Loucy (cell line): ENCODE results near the gene FAF1.
"Not testable (repeated sequence)": the region's sequence is repeated elsewhere in the genome, so short reads cannot be mapped to it uniquely, and the experiment has no call there.

ENCODE experiments used
- H2AFZ ChIP-seq: fragments of 200-600 bp; sonication (generic); 2 replicates; pipeline ENCODE4 v1.6.0; 2016; ENCODE audit warnings: antibody characterized with exemption, mild to moderate bottlenecking, low read length, moderate library complexity
- H3F3A ChIP-seq: fragments of 200-600 bp; 2 replicates; pipeline ENCODE4 v1.6.0; 2016; ENCODE audit warnings: antibody characterized with exemption, low read depth, mild to moderate bottlenecking
- H3K27me3 ChIP-seq: fragments of 200-600 bp; sonication (generic); 2 replicates; pipeline ENCODE4 v1.6.1; 2014; ENCODE audit warnings: low read length, mild to moderate bottlenecking; ENCODE audit not compliant: insufficient read depth, poor library complexity, severe bottlenecking
- H3K36me3 ChIP-seq: fragments of 200-600 bp; sonication (generic); 2 replicates; pipeline ENCODE4 v1.6.1; 2016; ENCODE audit warnings: low read length; ENCODE audit not compliant: insufficient read depth
- H3K4me1 ChIP-seq: fragments of 200-600 bp; sonication (generic); 2 replicates; pipeline ENCODE4 v1.5.1; 2014; ENCODE audit warnings: low read length, mild to moderate bottlenecking; ENCODE audit not compliant: insufficient read depth, poor library complexity, severe bottlenecking
- H3K4me2 ChIP-seq: fragments of 200-600 bp; sonication (generic); 2 replicates; pipeline ENCODE4 v1.6.0; 2014; ENCODE audit warnings: antibody characterized with exemption, low read length, low read depth, mild to moderate bottlenecking; ENCODE audit not compliant: poor library complexity, severe bottlenecking
- H3K4me3 ChIP-seq: fragments of 200-600 bp; sonication (generic); 2 replicates; pipeline ENCODE4 v1.5.1; 2014; ENCODE audit warnings: low read length, mild to moderate bottlenecking, mixed read lengths; ENCODE audit not compliant: poor library complexity, severe bottlenecking
- H3K79me2 ChIP-seq: fragments of 200-600 bp; sonication (generic); 2 replicates; pipeline ENCODE4 v1.6.1; 2014; ENCODE audit warnings: low read length; ENCODE audit not compliant: insufficient read depth
- H3K9ac ChIP-seq: fragments of 200-600 bp; sonication (generic); 2 replicates; pipeline ENCODE4 v1.6.0; 2014; ENCODE audit warnings: mild to moderate bottlenecking, low read depth, low read length, moderate library complexity; ENCODE audit not compliant: poor library complexity, severe bottlenecking
- H3K9me2 ChIP-seq: fragments of 200-600 bp; sonication (generic); replicated peaks from 2 replicates; pipeline ENCODE4 v1.6.1; 2016; ENCODE audit warnings: low read depth, low read length, mixed read lengths
- H3K9me3 ChIP-seq: fragments of 200-600 bp; sonication (generic); 2 replicates; pipeline ENCODE4 v1.6.1; 2014; ENCODE audit warnings: mild to moderate bottlenecking, antibody characterized with exemption, low read length, low read depth; ENCODE audit not compliant: insufficient read depth
- H4K20me1 ChIP-seq: fragments of 200-600 bp; sonication (generic); 2 replicates; pipeline ENCODE4 v1.6.0; 2014; ENCODE audit warnings: antibody characterized with exemption, low read length, mild to moderate bottlenecking; ENCODE audit not compliant: insufficient read depth, poor library complexity, severe bottlenecking
- EZH2phosphoT487 ChIP-seq: fragments of 200-600 bp; IDR thresholded peaks from 2 replicates; pipeline ENCODE4 v1.6.1; 2018; ENCODE audit warnings: antibody characterized with exemption, mild to moderate bottlenecking, moderate library complexity, borderline replicate concordance
- TF ChIP-seq, protein P1 (sequence below): fragments of 200-600 bp; sonication (generic); conservative IDR thresholded peaks from 2 replicates; pipeline ENCODE4 v1.5.1; 2014; ENCODE audit warnings: mild to moderate bottlenecking, antibody characterized with exemption, low read length

FAF1 gene

DNA sequence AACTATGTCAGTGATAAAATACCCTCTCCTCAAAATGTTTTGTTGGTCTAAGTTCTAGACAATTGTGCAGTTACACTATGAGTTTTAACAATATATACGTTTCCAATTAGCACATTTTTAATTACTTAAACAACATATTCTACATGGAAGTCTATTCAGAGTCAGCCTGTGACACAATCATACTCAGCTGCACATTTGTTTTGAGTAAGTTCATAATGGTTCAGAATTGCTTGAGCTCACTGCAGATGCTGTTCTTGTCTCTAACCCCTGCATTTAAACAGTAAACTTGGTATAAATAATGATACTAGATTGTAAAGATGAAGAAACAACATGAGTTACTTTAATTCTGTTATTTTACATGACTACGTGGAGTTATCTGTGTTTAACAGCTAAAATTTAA, 40.6 kb upstream of the FAF1 start:
- H3K4me3 ChIP-seq: no peak overlapping the region
- H3K9me3 ChIP-seq: no peaks in the 10 kb centered on the region
- no peak for TF ChIP-seq EZH2phosphoT487
- TF ChIP-seq, protein P1, sequence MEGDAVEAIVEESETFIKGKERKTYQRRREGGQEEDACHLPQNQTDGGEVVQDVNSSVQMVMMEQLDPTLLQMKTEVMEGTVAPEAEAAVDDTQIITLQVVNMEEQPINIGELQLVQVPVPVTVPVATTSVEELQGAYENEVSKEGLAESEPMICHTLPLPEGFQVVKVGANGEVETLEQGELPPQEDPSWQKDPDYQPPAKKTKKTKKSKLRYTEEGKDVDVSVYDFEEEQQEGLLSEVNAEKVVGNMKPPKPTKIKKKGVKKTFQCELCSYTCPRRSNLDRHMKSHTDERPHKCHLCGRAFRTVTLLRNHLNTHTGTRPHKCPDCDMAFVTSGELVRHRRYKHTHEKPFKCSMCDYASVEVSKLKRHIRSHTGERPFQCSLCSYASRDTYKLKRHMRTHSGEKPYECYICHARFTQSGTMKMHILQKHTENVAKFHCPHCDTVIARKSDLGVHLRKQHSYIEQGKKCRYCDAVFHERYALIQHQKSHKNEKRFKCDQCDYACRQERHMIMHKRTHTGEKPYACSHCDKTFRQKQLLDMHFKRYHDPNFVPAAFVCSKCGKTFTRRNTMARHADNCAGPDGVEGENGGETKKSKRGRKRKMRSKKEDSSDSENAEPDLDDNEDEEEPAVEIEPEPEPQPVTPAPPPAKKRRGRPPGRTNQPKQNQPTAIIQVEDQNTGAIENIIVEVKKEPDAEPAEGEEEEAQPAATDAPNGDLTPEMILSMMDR: no peak
- H3F3A ChIP-seq: peaks cover 7% of the 10 kb centered on the region; the same call in 1 of the 2 replicates
- no peaks in the 10 kb centered on the region for H3K36me3 ChIP-seq
- H3K4me1 ChIP-seq: peaks cover 7% of the 10 kb centered on the region
- no peaks in the 10 kb centered on the region for H3K9me2 ChIP-seq
- 0 out of 2 replicates have a peak, but pooled peaks cover 4% of the 10 kb centered on the region for H3K79me2 ChIP-seq
- peak overlapping the region; percentile 3 for H3K4me2 ChIP-seq
- H2AFZ ChIP-seq: no peak overlapping the region
- no peaks in the 10 kb centered on the region for H3K27me3 ChIP-seq
- no peak overlapping the region for H3K9ac ChIP-seq
- H4K20me1 ChIP-seq: no peaks in the 10 kb centered on the region

DNA sequence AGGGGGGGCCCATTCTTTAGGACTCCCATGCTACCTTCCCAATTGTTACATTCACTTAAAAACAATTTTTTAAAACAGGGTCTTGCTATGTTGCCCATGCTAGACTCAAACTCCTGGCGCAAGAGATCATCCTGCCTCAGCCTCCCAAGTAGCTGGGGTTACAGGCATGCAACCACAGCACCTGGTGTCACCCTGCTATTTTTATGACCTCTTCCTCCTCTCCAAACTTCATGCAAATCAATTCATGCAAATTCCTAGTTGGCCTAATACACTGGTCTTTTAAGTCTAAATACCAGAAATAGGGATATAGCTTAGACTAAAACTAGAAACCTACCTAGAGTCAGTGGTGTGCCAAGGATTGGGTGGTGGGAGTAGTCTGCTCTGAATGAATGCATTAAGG, 40.1 kb upstream of the FAF1 start:
- H3K36me3 ChIP-seq: no peaks in the 10 kb centered on the region
- no peaks in the 10 kb centered on the region for H3K9me2 ChIP-seq
- H3K9ac ChIP-seq: no peak overlapping the region
- H2AFZ ChIP-seq: no peak overlapping the region
- H4K20me1 ChIP-seq: no peaks in the 10 kb centered on the region
- 0 out of 2 replicates have a peak, but pooled peaks cover 4% of the 10 kb centered on the region for H3K79me2 ChIP-seq
- no peak for TF ChIP-seq EZH2phosphoT487
- TF ChIP-seq, protein P1: no peak
- no peaks in the 10 kb centered on the region for H3K9me3 ChIP-seq
- H3K27me3 ChIP-seq: no peaks in the 10 kb centered on the region
- peaks cover 7% of the 10 kb centered on the region for H3K4me1 ChIP-seq
- H3K4me3 ChIP-seq: no peak overlapping the region
- H3F3A ChIP-seq: peaks cover 7% of the 10 kb centered on the region; the same call in 1 of the 2 replicates
- peak overlapping the region; percentile 3 for H3K4me2 ChIP-seq

DNA sequence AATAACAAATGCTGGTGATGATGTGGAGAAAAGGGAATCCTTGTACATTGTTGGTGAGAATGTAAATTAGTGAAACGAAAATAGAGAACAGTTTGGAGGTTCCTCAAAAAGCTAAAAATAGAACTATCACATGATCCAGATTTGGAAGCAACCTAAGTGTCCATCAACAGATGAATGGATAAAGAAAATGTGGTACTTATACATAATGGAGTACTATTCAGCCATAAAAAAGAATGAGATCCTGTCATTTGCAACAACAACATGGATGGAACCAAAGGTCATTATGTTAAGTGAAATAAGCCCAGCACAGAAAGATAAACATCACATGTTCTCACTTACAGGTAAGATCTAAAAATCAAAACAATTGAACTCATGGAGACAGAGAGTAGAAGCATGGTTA, 39.3 kb upstream of the FAF1 start:
- H3K79me2 ChIP-seq: peaks cover 11% of the 10 kb centered on the region; the same call in 1 of the 2 replicates
- H4K20me1 ChIP-seq, H3K9ac ChIP-seq, H3K9me3 ChIP-seq, H3K4me2 ChIP-seq, H3K27me3 ChIP-seq, H3K9me2 ChIP-seq, H2AFZ ChIP-seq, H3K4me1 ChIP-seq, H3K4me3 ChIP-seq, H3K36me3 ChIP-seq, H3F3A ChIP-seq: not testable (repeated sequence)

DNA sequence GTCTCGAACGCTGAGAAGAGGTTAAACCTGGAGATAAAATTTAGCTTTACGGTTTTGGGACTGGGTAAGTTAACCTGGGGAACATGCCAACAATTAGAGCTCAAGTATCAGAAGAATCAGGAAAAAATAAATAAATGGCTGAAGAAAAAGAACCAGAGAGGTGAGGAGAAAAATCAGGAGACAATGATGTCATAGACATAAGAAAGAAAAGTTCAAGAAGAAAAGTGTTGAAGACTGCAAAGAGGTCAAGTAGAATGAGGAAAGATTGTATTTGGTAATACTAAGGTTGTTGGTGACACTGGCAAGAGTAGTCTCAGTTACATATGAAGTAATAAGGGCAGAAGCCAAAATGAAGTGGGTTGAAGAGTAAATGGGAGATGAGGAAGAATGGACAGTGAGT, 36.0 kb upstream of the FAF1 start:
- Histone ChIP-seq H4K20me1 (no peaks in the 10 kb centered on the region), H3K4me1 (peaks cover 7% of the 10 kb centered on the region), H3K9me2 (no peaks in the 10 kb centered on the region), H3K9me3 (no peaks in the 10 kb centered on the region), H3K27me3 (no peaks in the 10 kb centered on the region), H2AFZ (no peak overlapping the region), H3F3A (peaks cover 7% of the 10 kb centered on the region; the same call in 1 of the 2 replicates), H3K9ac (no peak overlapping the region), H3K79me2 (peaks cover 41% of the 10 kb centered on the region), H3K36me3 (no peaks in the 10 kb centered on the region), H3K4me3 (no peak overlapping the region), H3K4me2 (no peak overlapping the region)
- TF ChIP-seq, protein P1: no peak
- TF ChIP-seq EZH2phosphoT487: no peak
